ENCODE measurements around the gene MIB1. TPM values are rescaled to one million over a fixed set of nuclear protein-coding genes. Genes with fewer than 3 reads are reported as not detected.

Gene MIB1
- total RNA-seq: 56.9 and 64.4 TPM in 2 replicates

- Histone ChIP-seq H3K9me3 (ENCODE audit: low read depth, low read length) (no peaks in the 10 kb centered on the region), H3K4me3 (ENCODE audit: insufficient read depth, low read length) (peak within 1 kb of the TSS; percentile 93), H3K27ac (ENCODE audit: low read depth, low read length) (peak within 1 kb of the TSS; percentile 86), H2AFZ (ENCODE audit: low read length) (peak within 1 kb of the TSS; percentile 96), H3K4me2 (ENCODE audit: insufficient read depth, low read length) (peak within 1 kb of the TSS; percentile 98), H3K36me3 (ENCODE audit: insufficient read depth, low read length) (no peaks in the 10 kb centered on the region), H3K79me2 (ENCODE audit: insufficient read depth, low read length) (peaks cover 39% of the 10 kb centered on the region), H4K20me1 (ENCODE audit: insufficient read depth, low read length) (peaks cover 10% of the 10 kb centered on the region), H3K4me1 (ENCODE audit: insufficient read depth, low read length) (peaks cover 16% of the 10 kb centered on the region), H3K27me3 (ENCODE audit: insufficient read depth, low read length) (no peaks in the 10 kb centered on the region)
- TF ChIP-seq CTCF (IDR thresholded peaks at IDR 0.05; ENCODE audit: extremely low read depth, low read depth, low read length): no peak
- DNase-seq (ENCODE audit: insufficient read length, low spot score, missing footprints): peak; percentile 97
Observed at GRCh38 chr18:21740538-21741311, at the start of gene MIB1. TSS of gene MIB1 (plus strand) at chr18:21740792. CDS start at chr18:21741584, 792 bp downstream.

GRCh38 chr18:21693322-21693721 lies 47.3 kb upstream of the MIB1 start:
- Histone ChIP-seq H2AFZ (ENCODE audit: low read length) (no peak overlapping the region), H4K20me1 (ENCODE audit: insufficient read depth, low read length) (no peaks in the 10 kb centered on the region), H3K27me3 (ENCODE audit: insufficient read depth, low read length) (no peaks in the 10 kb centered on the region), H3K9me3 (ENCODE audit: low read depth, low read length) (no peaks in the 10 kb centered on the region), H3K36me3 (ENCODE audit: insufficient read depth, low read length) (no peaks in the 10 kb centered on the region), H3K79me2 (ENCODE audit: insufficient read depth, low read length) (no peaks in the 10 kb centered on the region), H3K4me1 (ENCODE audit: insufficient read depth, low read length) (no peaks in the 10 kb centered on the region), H3K4me2 (ENCODE audit: insufficient read depth, low read length) (no peak overlapping the region), H3K4me3 (ENCODE audit: insufficient read depth, low read length) (no peak overlapping the region), H3K27ac (ENCODE audit: low read depth, low read length) (no peak overlapping the region)
- TF ChIP-seq CTCF (IDR thresholded peaks at IDR 0.05; ENCODE audit: extremely low read depth, low read depth, low read length): no peak
- DNase-seq (ENCODE audit: insufficient read length, low spot score, missing footprints): no peak

GRCh38 chr18:21700528-21701075 lies 40.0 kb upstream of the MIB1 start:
- Histone ChIP-seq H3K4me1 (ENCODE audit: insufficient read depth, low read length) (peaks cover 7% of the 10 kb centered on the region), H3K4me2 (ENCODE audit: insufficient read depth, low read length) (no peak overlapping the region), H3K4me3 (ENCODE audit: insufficient read depth, low read length) (no peak overlapping the region), H3K9me3 (ENCODE audit: low read depth, low read length) (no peaks in the 10 kb centered on the region), H3K27me3 (ENCODE audit: insufficient read depth, low read length) (no peaks in the 10 kb centered on the region), H4K20me1 (ENCODE audit: insufficient read depth, low read length) (no peaks in the 10 kb centered on the region), H3K27ac (ENCODE audit: low read depth, low read length) (no peak overlapping the region), H2AFZ (ENCODE audit: low read length) (no peak overlapping the region), H3K79me2 (ENCODE audit: insufficient read depth, low read length) (peaks cover 2% of the 10 kb centered on the region), H3K36me3 (ENCODE audit: insufficient read depth, low read length) (no peaks in the 10 kb centered on the region)
- no peak for TF ChIP-seq CTCF (IDR thresholded peaks at IDR 0.05; ENCODE audit: extremely low read depth, low read depth, low read length)
- no peak for DNase-seq (ENCODE audit: insufficient read length, low spot score, missing footprints)

- H3K79me2 ChIP-seq (ENCODE audit: insufficient read depth, low read length): peaks cover 2% of the 10 kb centered on the region
- no peaks in the 10 kb centered on the region for H4K20me1 ChIP-seq (ENCODE audit: insufficient read depth, low read length)
- DNase-seq (ENCODE audit: insufficient read length, low spot score, missing footprints): no peak
- H3K4me2 ChIP-seq (ENCODE audit: insufficient read depth, low read length): no peak overlapping the region
- TF ChIP-seq CTCF (IDR thresholded peaks at IDR 0.05; ENCODE audit: extremely low read depth, low read depth, low read length): no peak
- no peaks in the 10 kb centered on the region for H3K9me3 ChIP-seq (ENCODE audit: low read depth, low read length)
- no peaks in the 10 kb centered on the region for H3K27me3 ChIP-seq (ENCODE audit: insufficient read depth, low read length)
- H2AFZ ChIP-seq (ENCODE audit: low read length): no peak overlapping the region
- H3K27ac ChIP-seq (ENCODE audit: low read depth, low read length): no peak overlapping the region
- no peak overlapping the region for H3K4me3 ChIP-seq (ENCODE audit: insufficient read depth, low read length)
- peaks cover 7% of the 10 kb centered on the region for H3K4me1 ChIP-seq (ENCODE audit: insufficient read depth, low read length)
- H3K36me3 ChIP-seq (ENCODE audit: insufficient read depth, low read length): no peaks in the 10 kb centered on the region
Observed at GRCh38 chr18:21701621-21702020, 39.0 kb upstream of the MIB1 start.
